Right lobe of liver (tissue), 6 donors: ENCODE results near the gene GSN. TPM values are rescaled to one million over a fixed set of nuclear protein-coding genes. Genes with fewer than 3 reads are reported as not detected.

Experiments used
- ATAC-seq, 4 donors: fragments of 200-7000 bp; cut with Tn5 transposase; one replicate each; pipeline ENCODE4 v1.9.1; 2020; ENCODE audit warnings: mild to moderate bottlenecking in 4 of 4, moderate library complexity in 4 of 4
- DNase-seq, 3 donors: peaks; one replicate each; pipeline ENCODE4 v3.0.0-alpha.2; 2020
- H3K27ac ChIP-seq, 3 donors: fragments of 200-600 bp; one replicate each; pipeline ENCODE4 v1.8.0; 2022
- H3K27me3 ChIP-seq, 2 donors: fragments of 200-600 bp; one replicate each; pipeline ENCODE4 v1.8.0; 2022
- H3K36me3 ChIP-seq, 4 donors: fragments of 200-600 bp; sonication (generic) in 1 of 4; one replicate each; pipeline versions ENCODE4 v1.5.1 to v1.8.0; 2017 to 2022; ENCODE audit warnings: control low read depth in 1 of 4
- H3K4me1 ChIP-seq, 4 donors: fragments of 200-600 bp; sonication (generic) in 1 of 4; one replicate each; pipeline versions ENCODE4 v1.5.1 to v1.8.0; 2017 to 2022; ENCODE audit warnings: control low read depth in 1 of 4
- H3K4me3 ChIP-seq, 3 donors: fragments of 200-600 bp; one replicate each; pipeline ENCODE4 v1.8.0; 2022
- H3K9me3 ChIP-seq, 4 donors: fragments of 200-600 bp; sonication (generic) in 1 of 4; one replicate each; pipeline versions ENCODE4 v1.5.1 to v1.8.0; 2017 to 2022; ENCODE audit warnings: control low read depth in 1 of 4
- POLR2A ChIP-seq: fragments of 450-650 bp; IDR thresholded peaks from one replicate; pipeline ENCODE4 v1.6.1; 2017; ENCODE audit warnings: antibody characterized with exemption, mild to moderate bottlenecking
- WGBS: methylation state at CpG from one replicate; pipeline ENCODE4 v1.1.6; 2018; ENCODE audit warnings: low coverage, low lambda C conversion rate; ENCODE audit not compliant: insufficient coverage; ENCODE audit errors: missing lambda C conversion rate; 5-methylcytosine and 5-hydroxymethylcytosine counted together
- intact Hi-C, 2 donors: fragments of 100-400 bp; cut with DNase I; formaldehyde crosslinking; loops; one replicate each; pipeline versions ENCODE4 v1.11.2 to v1.14.1; 2022
- total RNA-seq, 6 experiments: library from RNA; depleted of rRNA in 2 of 6; stranded (reverse); fragments of >200 nt in 2 of 6; fragmentation: NEBNext Ultra II Directional in 3 of 6; extraction: Animal tissue kit (Norgen Biotek cat#: 25700) in 3 of 6; gene quantifications; one replicate each; pipeline versions ENCODE4 v1.1.0 to v1.2.4, GENCODE V29; 2016 to 2023
- TF ChIP-seq, protein P1 (sequence below), 4 donors: fragments of 200-600 bp in 3 of 4; fragments of 450-650 bp in 1 of 4; IDR thresholded peaks; one replicate each; pipeline versions ENCODE4 v1.5.1 to v1.8.0; 2016 to 2022; ENCODE audit warnings: antibody characterized with exemption in 4 of 4, mild to moderate bottlenecking in 2 of 4
- donor health status: DM: no; HTN: yes; CAD: no.
- donor health status: DM: no; HTN: no; CAD: no.
- donor health status: DM: no; HTN: no; CAD: no.
- donor health status: DM: no; HTN: yes; CAD: no.
- donor health status: DM: no; HTN: yes; CAD: no.

GSN gene
- total RNA-seq, 6 experiments from 2014 or later = 23.1 to 96.9 (median 38.8) TPM

DNA sequence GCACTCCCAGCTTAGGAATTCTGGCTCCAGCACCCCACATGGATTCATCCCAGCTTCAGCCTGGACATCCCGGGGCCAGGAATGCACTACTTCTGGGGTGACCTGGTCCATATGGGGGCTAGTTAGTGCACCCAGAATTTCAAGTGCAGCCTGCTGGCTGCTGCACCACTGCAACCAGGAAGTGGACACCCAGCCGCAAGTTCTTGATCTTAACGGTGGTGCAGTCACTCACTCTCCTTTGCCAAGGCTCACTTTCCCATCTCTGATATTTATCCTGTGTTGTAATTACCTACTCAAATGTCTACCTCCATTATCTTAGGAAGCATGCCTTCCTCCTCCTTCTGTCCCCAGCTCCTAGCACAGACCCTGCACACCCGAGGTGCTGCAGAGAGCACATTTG, 40.1 kb upstream of the GSN start:
- intact Hi-C loops = no loop called here
- H3K4me1 ChIP-seq = no peaks in the 10 kb centered on the region

DNA sequence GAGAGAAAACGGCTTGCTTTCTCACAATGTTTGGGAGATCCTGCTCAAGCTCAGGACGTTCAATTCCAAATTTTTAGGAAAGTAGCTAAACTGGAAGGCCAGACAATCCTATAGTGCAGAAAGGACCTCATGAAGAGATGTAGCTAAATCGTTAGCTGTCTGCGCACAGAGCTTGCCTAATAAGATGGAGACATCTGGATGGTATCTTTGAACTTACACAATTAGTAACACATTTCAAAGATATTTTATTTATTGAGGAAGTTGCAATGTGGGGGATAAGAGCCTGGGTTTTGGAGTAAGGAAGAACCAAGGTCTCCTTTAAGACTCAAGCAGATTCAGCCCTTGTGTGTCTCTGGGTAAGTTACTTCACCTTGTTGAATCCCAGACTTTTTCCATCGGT, 37.7 kb upstream of the GSN start:
- ATAC-seq (no peak), DNase-seq (no peak)
- no peak overlapping the region for H3K4me3 ChIP-seq
- H3K27ac ChIP-seq = no peak overlapping the region
- no peaks in the 10 kb centered on the region for H3K36me3 ChIP-seq
- H3K27me3 ChIP-seq = no peaks in the 10 kb centered on the region
- WGBS = 82% methylated on average over 4 of the region's 5 CpGs
- no peaks in the 10 kb centered on the region for H3K9me3 ChIP-seq
- intact Hi-C loops = no loop called here
- TF ChIP-seq POLR2A = no peak
- TF ChIP-seq, protein P1, sequence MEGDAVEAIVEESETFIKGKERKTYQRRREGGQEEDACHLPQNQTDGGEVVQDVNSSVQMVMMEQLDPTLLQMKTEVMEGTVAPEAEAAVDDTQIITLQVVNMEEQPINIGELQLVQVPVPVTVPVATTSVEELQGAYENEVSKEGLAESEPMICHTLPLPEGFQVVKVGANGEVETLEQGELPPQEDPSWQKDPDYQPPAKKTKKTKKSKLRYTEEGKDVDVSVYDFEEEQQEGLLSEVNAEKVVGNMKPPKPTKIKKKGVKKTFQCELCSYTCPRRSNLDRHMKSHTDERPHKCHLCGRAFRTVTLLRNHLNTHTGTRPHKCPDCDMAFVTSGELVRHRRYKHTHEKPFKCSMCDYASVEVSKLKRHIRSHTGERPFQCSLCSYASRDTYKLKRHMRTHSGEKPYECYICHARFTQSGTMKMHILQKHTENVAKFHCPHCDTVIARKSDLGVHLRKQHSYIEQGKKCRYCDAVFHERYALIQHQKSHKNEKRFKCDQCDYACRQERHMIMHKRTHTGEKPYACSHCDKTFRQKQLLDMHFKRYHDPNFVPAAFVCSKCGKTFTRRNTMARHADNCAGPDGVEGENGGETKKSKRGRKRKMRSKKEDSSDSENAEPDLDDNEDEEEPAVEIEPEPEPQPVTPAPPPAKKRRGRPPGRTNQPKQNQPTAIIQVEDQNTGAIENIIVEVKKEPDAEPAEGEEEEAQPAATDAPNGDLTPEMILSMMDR (IDR thresholded peaks at IDR 0.05) = no peak
- H3K4me1 ChIP-seq = no peaks in the 10 kb centered on the region

More for the DNA sequence above, 40.1 kb upstream of the GSN start:
- WGBS = 69% methylated on average over 3 of the region's 4 CpGs
- TF ChIP-seq, protein P1 (IDR thresholded peaks at IDR 0.05) = no peak
- no peak for TF ChIP-seq POLR2A
- ATAC-seq (no peak), DNase-seq (no peak)
- H3K27ac ChIP-seq = no peak overlapping the region
- H3K9me3 ChIP-seq = no peaks in the 10 kb centered on the region
- no peaks in the 10 kb centered on the region for H3K36me3 ChIP-seq
- no peak overlapping the region for H3K4me3 ChIP-seq
- no peaks in the 10 kb centered on the region for H3K27me3 ChIP-seq

DNA sequence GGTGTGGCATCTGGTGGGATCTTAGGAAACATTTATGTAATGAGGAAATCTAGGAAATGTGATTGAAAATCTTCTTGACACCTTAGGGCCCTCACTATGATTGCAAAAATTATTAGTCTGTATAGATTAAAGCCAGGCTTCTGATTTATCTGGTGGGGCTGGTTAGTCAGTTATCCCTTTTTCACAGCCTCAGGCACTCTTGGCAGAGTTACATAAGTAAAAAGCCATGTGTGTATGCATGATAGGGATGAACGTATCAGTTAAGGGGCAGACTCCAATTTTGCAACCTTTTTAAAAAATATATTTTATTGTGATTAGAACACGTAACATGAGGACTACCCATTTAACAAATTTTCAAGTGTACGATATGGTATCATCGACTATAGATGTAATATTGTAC, 35.7 kb upstream of the GSN start:
- Histone ChIP-seq H3K27me3 (no peaks in the 10 kb centered on the region), H3K4me3 (no peak overlapping the region), H3K27ac (no peak overlapping the region), H3K9me3 (no peaks in the 10 kb centered on the region), H3K36me3 (no peaks in the 10 kb centered on the region), H3K4me1 (no peaks in the 10 kb centered on the region)
- TF ChIP-seq POLR2A = no peak
- TF ChIP-seq, protein P1 (IDR thresholded peaks at IDR 0.05) = no peak
- no peak for ATAC-seq
- intact Hi-C loops = no loop called here
- DNase-seq = no peak
- 86% methylated on average over 4 of the region's 4 CpGs for WGBS

DNA sequence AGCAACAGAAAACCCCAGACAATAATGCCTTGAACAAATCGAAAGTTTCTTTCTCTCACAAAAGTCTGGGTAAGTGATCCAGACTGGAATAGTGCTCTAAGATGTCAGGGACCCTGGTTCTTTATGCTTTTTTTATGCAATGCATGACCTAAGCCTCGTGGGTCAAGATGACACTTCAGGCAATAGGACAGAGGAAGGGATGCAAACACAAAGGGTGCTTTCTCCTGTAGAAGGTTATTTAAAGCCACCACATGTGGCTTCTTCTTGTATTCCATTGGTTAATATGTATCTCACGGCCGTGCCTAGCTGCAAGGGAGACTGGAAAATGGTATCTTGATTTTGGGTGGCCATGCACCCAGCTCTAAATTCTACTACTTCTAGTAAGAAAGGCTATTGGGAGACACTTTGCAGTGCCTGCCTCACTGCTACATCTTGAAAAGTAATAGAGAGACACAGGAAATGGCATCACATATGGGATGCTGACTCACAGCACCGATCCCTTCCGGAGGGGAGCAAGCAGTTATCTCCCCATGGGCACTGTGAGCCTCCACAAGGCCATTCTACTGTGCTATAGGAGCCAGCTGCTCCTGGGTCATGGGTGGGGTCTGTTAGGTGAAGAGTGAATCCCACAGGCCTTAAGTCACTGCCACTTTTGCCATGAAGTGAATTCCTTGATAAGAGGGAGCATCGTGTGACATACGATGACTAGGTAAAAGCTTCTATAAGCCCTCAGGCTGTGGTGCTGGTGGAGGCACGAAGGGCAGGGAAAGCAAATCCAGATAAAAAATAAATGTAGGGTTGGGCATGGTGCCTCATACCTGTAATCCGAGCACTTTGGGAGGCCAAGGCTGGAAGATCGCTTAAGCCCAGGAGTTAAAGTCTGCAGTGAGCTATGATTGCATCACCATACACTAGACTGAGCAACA, 33.8 kb upstream of the GSN start:
- H3K27me3 ChIP-seq = no peaks in the 10 kb centered on the region
- no peak for DNase-seq
- H3K4me3 ChIP-seq = no peak overlapping the region
- ATAC-seq = no peak
- WGBS = 73% methylated on average over 11 of the region's 11 CpGs
- no peaks in the 10 kb centered on the region for H3K4me1 ChIP-seq
- intact Hi-C loops = no loop called here
- no peaks in the 10 kb centered on the region for H3K36me3 ChIP-seq
- H3K27ac ChIP-seq = no peak overlapping the region
- H3K9me3 ChIP-seq = no peaks in the 10 kb centered on the region
- TF ChIP-seq, protein P1 (IDR thresholded peaks at IDR 0.05) = no peak
- no peak for TF ChIP-seq POLR2A
